GM10248 (cell line): ENCODE results near the gene KRT17.

Experiments used
- CTCF ChIA-PET: fragments of 300-600 bp; sonication (Branson Sonifier 250); formaldehyde crosslinking; extraction: SDS; loops from one replicate; lab custom pipeline; 2021; ENCODE audit warnings: antibody characterized with exemption; lab: Yijun Ruan, JAX
- POLR2A ChIA-PET: fragments of 350-650 bp; sonication (Branson Sonifier 250); formaldehyde crosslinking; extraction: SDS; loops from one replicate; lab custom pipeline; 2020; ENCODE audit warnings: antibody characterized with exemption; lab: Yijun Ruan, JAX
- DNase-seq: peaks from one replicate; pipeline ENCODE4 v3.0.0; 2012; ENCODE audit errors: extremely low spot score
- CTCF ChIP-seq: IDR thresholded peaks from 2 replicates; pipeline ENCODE4 v1.5.1; 2012; ENCODE audit warnings: mild to moderate bottlenecking, low read depth; ENCODE audit errors: extremely low read depth, missing control alignments, control extremely low read depth

KRT17 gene

DNA sequence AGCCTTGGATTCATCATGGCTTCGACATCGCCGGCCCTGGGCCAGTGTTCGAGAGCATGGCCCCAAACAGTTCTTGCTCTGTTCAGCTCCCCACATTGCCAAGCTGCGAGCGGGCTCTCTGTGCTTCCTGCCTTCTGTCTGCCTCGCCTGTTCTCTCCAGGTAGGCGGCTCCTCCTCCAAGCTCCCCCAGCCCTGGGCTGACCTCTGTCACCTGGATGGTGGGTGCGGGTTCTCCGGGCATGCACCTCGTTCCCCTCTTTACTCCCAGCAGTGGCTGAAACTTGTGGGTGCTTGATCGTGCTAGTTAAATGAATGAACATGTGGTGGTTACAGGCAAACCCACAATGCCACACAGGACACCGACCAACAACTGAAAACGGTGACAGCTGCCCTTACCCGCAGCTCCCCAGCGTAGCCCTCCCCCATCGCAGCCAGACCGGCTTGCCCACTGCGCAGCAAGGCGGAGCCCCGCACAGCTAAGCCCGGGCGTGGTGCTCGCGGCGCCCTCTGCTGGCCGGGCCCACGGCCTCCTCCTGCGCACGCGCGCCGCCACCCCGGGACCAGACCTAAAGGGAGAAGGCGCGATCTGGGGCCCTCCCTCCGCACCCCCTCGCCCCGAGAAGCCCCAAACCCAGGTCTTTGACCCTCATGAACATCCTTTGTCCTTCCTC, 41.3 kb upstream of the KRT17 start:
- CTCF ChIA-PET: interaction anchor here (0.6 to 16.0 kb wide), 36 partner anchors 14 to 1342 kb away, joined by 3 to 533 read pairs (median 4); partner anchors contain the start of genes EIF1 and SMARCE1
- POLR2A ChIA-PET: interaction anchor here (0.6 to 2.2 kb wide), 4 partner anchors 13 to 27 kb away, joined by 3 to 23 read pairs (median 6); partner anchors contain the start of gene EIF1
- TF ChIP-seq CTCF: peak; percentile 95

GRCh38 chr17:41664587-41665565, 40.5 kb upstream of the KRT17 start:
- TF ChIP-seq CTCF: no peak
- ChIA-PET POLR2A (interaction anchor here (0.6 to 2.2 kb wide), 4 partner anchors 14 to 28 kb away, joined by 3 to 23 read pairs (median 6); partner anchors contain the start of gene EIF1), CTCF (interaction anchor here (0.6 to 16.0 kb wide), 38 partner anchors 14 to 1341 kb away, joined by 3 to 533 read pairs (median 5); partner anchors contain the start of genes EIF1 and SMARCE1)
- no peak for DNase-seq

More for the DNA sequence above, 41.3 kb upstream of the KRT17 start:
- peak; percentile 93 for DNase-seq

GRCh38 chr17:41664172-41664457, 39.7 kb upstream of the KRT17 start:
- no peak for DNase-seq
- ChIA-PET CTCF (interaction anchor here (1.5 to 16.0 kb wide), 12 partner anchors 12 to 1044 kb away, joined by 3 to 533 read pairs (median 22); partner anchors contain the start of genes EIF1 and SMARCE1), POLR2A (no interaction called here)
- TF ChIP-seq CTCF: no peak

DNA sequence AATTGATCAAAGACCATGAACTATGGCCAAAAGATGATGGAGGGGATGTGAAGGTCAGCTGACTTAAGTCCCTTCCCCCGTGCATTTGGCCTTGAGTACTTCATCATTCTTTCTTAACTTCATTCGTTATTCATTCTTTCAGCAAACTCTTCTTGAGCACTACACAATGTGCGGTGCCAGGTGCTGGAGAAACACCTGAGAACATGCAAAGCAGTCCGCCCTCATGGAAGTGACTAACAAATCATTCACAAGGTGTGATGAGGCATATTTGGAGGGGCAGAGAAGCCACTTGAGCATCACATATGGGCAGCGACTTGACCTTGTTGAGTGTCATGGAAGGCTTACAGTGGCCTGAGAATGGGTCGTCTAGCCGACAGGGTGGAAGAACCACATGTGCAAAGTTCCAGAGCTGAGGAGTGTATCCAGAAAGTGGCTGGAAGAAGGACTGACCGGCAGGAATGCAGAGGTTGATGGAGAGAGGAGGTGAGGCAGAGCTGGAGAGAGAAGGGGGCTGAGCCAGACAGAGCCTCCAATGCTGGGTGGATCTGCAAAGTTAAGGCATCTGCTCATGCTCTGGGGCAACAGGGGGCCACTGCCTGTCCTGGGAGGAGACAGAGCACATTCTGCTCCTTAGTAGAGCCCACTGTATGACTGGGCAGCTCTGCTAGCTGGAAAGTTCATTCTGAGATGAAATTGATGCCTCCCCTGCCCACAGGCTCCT, 39.2 kb upstream of the KRT17 start:
- ChIA-PET POLR2A (interaction anchor here (0.6 to 1.5 kb wide), 3 partner anchors 15 to 1361 kb away, joined by 3 to 4 read pairs (median 4); no protein-coding TSS in a partner anchor), CTCF (interaction anchor here (0.7 to 16.0 kb wide), 50 partner anchors 10 to 1130 kb away, joined by 3 to 533 read pairs (median 6); partner anchors contain the start of genes EIF1, JUP, KRT15 and KRT9)
- TF ChIP-seq CTCF: no peak
- DNase-seq: no peak

DNA sequence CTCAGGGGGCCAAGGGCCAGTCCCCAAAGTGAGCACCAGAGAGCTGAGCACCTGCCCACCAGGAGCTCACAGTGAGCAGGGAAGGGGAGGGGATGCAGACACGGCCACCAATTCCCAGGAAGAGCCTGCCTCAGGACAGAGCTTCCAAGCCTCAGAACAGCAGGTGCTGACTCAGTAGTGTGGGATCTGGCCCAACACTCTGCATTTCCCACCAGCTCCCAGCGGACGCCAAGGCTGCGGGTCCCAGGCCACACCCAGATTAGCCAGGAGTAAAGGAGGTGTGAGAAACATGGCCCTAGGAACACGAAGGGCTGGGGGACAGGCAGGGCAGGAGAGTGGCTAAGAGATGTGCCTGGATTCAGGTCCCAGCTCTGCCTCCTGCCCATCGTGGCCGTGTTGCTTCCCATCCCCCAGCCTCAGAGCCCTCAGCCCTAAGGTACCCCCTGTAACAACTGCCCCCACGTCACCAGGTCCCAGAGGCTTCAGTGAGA, 35.9 kb upstream of the KRT17 start:
- ChIA-PET POLR2A (interaction anchor here (0.6 kb wide), 1 partner anchor 32 kb away, joined by 3 read pairs; no protein-coding TSS in a partner anchor), CTCF (interaction anchor here (4.2 to 16.0 kb wide), 4 partner anchors 10 to 803 kb away, joined by 17 to 533 read pairs (median 82); no protein-coding TSS in a partner anchor)
- TF ChIP-seq CTCF: no peak
- DNase-seq: no peak
